ENCODE data around the gene CD99. TPM values are rescaled to one million over a fixed set of nuclear protein-coding genes. Genes with fewer than 3 reads are reported as not detected.
"Not testable (repeated sequence)": the region's sequence is repeated elsewhere in the genome, so short reads cannot be mapped to it uniquely, and the experiment has no call there.

The CD99 gene
- total RNA-seq, 4 donors from 2014 or later, result 167 to 213 (median 179) TPM

DNA sequence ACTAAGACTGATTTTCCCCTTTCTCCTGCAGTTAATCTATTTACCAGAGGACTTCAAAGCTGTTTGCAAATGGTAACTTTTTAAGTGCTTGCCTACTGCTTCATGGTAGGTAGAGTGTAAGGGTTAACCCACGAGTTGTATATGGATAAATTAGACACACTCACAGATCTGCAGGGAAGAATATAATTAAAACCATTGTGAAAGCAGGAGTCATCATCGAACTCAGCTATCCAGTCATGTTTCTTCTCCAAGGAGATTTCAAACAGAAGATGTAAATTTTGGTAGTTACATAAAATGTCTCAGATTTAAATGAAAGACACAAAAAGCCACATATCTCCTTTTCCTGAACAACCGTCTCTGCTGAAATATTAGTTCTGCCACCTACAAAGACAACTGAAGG is 60.2 kb downstream of the CD99 start:
- Histone ChIP-seq H3K36me3 (no peaks in the 10 kb centered on the region), H3K4me3 (replicated peaks in 1 of 3) (no peak overlapping the region), H3K9me3 (no peaks in the 10 kb centered on the region), H3K27ac (no peak overlapping the region), H3K4me1 (no peaks in the 10 kb centered on the region), H3K27me3 (no peaks in the 10 kb centered on the region)
- 59 to 66% methylated on average over 3 of the region's 3 CpGs for WGBS, 2 donors
- TF ChIP-seq, protein P1, sequence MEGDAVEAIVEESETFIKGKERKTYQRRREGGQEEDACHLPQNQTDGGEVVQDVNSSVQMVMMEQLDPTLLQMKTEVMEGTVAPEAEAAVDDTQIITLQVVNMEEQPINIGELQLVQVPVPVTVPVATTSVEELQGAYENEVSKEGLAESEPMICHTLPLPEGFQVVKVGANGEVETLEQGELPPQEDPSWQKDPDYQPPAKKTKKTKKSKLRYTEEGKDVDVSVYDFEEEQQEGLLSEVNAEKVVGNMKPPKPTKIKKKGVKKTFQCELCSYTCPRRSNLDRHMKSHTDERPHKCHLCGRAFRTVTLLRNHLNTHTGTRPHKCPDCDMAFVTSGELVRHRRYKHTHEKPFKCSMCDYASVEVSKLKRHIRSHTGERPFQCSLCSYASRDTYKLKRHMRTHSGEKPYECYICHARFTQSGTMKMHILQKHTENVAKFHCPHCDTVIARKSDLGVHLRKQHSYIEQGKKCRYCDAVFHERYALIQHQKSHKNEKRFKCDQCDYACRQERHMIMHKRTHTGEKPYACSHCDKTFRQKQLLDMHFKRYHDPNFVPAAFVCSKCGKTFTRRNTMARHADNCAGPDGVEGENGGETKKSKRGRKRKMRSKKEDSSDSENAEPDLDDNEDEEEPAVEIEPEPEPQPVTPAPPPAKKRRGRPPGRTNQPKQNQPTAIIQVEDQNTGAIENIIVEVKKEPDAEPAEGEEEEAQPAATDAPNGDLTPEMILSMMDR (IDR thresholded peaks at IDR 0.05), result no peak
- TF ChIP-seq POLR2A (IDR thresholded peaks at IDR 0.05), result no peak
- intact Hi-C loops (cut with DNase I), result no loop called here
- DNase-seq, result no peak

DNA sequence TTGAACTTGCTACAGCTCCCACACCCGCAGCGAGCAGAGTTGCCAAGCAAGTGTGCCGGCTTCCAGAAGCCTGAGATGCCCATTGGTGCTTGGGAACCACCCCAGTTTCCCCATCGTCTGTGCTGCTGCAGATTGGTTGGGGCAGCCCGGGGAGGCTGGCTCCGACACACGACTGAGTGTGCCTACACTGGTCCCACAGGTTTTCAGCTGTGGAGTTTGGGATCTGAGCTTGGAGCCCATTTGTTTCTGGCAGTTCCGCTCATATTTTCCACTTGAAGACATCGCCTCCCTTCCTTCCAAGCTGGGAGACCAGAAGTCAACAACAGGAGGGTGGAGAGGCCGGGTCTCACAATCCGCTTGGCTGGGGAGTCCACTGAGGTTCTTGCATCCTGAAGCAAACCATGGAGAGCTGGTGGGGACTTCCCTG is 60.8 kb downstream of the CD99 start, which contains the start of gene XG:
XG (plus strand) TSS at position 167 of the 427 bp plus-strand sequence; CDS start at position 402, 235 bp downstream.
- H3K27me3 ChIP-seq; H3K27ac ChIP-seq; H3K36me3 ChIP-seq; DNase-seq; intact Hi-C loops (cut with DNase I); H3K4me1 ChIP-seq; H3K9me3 ChIP-seq; H3K4me3 ChIP-seq (replicated peaks in 1 of 3): not testable (repeated sequence)
- WGBS, 2 donors, result 80 to 81% methylated on average over 5 to 11 of the region's 11 CpGs

DNA sequence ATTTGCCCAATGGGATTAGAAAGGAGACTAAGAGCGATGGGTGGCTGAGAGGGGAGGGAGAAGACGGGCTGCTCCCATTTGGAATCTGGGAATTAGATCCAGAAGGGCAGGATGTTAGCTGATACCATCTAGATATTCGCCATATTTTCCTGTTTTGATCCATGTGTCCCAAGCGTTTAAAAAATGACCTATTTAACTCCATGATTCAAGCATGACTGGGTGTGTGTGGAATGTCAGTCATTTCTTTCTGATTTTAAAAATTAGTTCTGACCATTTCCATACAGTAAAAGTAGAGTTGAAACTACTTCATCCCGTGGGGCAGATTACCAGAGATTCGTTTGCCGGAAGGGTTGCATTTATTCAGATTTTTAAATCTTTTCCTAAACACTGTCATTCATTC is 61.3 kb downstream of the CD99 start:
- WGBS, 2 donors, result 74 to 83% methylated on average over 7 of the region's 7 CpGs
- H3K4me3 ChIP-seq (replicated peaks in 1 of 3); intact Hi-C loops (cut with DNase I): not testable (repeated sequence)

DNA sequence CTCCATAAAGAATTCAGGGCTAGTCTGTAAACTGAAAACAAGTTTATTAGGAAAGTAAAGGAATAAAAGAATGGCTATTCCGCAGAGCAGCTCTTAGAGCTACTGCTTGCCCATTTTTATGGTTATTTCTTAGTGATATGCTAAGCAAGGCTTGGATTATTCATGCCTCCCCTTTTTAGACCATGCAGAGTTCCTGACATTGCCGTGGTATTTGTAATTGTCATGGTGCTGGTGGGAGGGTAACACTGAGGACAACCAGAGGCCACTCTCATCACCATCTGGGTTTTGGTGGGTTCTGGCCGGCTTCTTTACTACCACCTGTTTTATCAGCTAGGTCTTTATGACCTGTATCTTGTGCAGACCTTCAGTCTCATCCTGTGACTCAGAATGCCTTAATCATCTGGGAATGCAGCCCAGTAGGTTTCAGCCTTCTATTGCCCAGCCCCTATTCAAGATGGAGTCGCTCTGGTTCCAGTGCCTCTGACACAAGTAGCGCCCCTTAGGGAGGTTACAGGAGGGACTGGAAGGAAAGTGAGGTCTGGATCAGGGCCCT is 64.1 kb downstream of the CD99 start:
- intact Hi-C loops (cut with DNase I); H3K27me3 ChIP-seq; H3K4me3 ChIP-seq (replicated peaks in 1 of 3); H3K9me3 ChIP-seq; H3K36me3 ChIP-seq; DNase-seq; H3K27ac ChIP-seq; H3K4me1 ChIP-seq: not testable (repeated sequence)
- WGBS, 2 donors, result 78 to 81% methylated on average over 4 to 5 of the region's 5 CpGs

More for the DNA sequence above, 61.3 kb downstream of the CD99 start:
- not testable (repeated sequence) for H3K9me3 ChIP-seq, DNase-seq, H3K27me3 ChIP-seq, H3K27ac ChIP-seq, H3K36me3 ChIP-seq, H3K4me1 ChIP-seq

DNA sequence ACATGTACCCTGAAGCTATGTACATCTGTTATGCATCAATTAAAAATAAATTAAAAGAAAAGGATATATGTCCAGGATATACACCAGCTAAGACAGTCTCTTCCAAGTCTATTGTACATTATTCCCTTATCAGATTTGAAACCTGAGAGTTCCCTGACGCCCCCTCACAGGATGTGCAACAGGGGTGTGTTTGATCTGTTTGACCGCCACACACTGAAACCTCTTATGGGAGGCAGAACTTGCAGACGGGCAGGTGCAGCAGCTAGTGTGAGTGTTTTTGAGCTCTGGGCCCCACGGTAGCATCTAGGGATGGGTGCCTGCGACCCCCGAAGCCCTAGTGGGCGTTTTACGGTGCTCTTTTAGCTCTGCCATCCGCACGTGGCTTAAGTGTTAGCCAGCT is 65.5 kb downstream of the CD99 start:
- Histone ChIP-seq H3K27me3 (no peaks in the 10 kb centered on the region), H3K9me3 (no peaks in the 10 kb centered on the region), H3K27ac (no peak overlapping the region), H3K36me3 (no peaks in the 10 kb centered on the region), H3K4me3 (replicated peaks in 1 of 3) (no peak overlapping the region), H3K4me1 (no peaks in the 10 kb centered on the region)
- intact Hi-C loops (cut with DNase I), result no loop called here
- TF ChIP-seq POLR2A (IDR thresholded peaks at IDR 0.05), result no peak
- TF ChIP-seq, protein P1 (IDR thresholded peaks at IDR 0.05), result no peak
- no peak for DNase-seq
- WGBS, 2 donors, result 78 to 82% methylated on average over 10 of the region's 10 CpGs

DNA sequence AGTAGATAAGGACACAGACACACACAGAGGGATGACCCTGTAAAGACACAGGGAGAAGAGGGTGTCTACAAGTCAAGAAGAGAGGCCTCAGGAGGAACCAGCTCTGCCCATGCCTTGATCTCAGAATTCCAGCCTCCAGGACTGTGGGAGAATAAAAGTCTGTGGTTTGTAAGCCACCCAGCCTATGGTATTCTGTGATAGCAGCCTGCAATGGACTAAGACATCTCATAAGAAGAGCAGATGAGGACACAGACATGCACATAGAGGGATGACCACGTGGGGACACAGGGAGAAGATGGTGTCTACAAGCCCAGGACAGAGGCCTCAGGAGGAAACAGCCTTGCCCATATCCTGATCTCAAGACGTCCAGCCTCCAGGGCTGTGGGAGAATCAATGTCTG is 70.2 kb downstream of the CD99 start:
- DNase-seq, result no peak
- TF ChIP-seq, protein P1 (IDR thresholded peaks at IDR 0.05), result no peak
- no peak for TF ChIP-seq POLR2A (IDR thresholded peaks at IDR 0.05)
- 71 to 79% methylated on average over 2 of the region's 2 CpGs for WGBS, 2 donors
- H3K36me3 ChIP-seq, result no peaks in the 10 kb centered on the region
- intact Hi-C loops (cut with DNase I), result no loop called here
- H3K4me1 ChIP-seq, result no peaks in the 10 kb centered on the region
- no peak overlapping the region for H3K27ac ChIP-seq
- no peaks in the 10 kb centered on the region for H3K9me3 ChIP-seq
- H3K27me3 ChIP-seq, result no peaks in the 10 kb centered on the region
- H3K4me3 ChIP-seq (replicated peaks in 1 of 3), result no peak overlapping the region

DNA sequence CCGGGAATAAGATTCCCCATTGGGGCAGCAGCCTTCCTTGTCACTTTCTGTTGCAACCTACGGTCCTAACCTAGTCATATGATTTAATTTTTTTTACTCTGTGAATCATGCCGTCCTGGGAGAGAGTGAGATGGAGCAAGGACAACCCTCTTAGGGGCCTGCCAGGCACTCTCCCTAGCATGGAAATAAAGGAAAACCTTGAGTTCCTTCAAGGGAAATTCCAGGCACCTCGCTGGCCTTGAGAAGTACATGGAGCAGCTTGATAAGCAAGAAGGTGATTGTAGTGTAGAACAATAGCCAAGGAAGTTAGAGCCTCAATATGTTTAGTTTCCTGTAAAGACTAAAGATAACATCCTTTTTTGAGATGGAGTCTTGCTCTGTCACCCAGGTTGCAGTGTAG is 71.6 kb downstream of the CD99 start:
- intact Hi-C loops (cut with DNase I); DNase-seq; H3K9me3 ChIP-seq; H3K27ac ChIP-seq; H3K4me1 ChIP-seq; H3K36me3 ChIP-seq; H3K27me3 ChIP-seq; H3K4me3 ChIP-seq (replicated peaks in 1 of 3): not testable (repeated sequence)
- 74 to 76% methylated on average over 4 of the region's 4 CpGs for WGBS, 2 donors

DNA sequence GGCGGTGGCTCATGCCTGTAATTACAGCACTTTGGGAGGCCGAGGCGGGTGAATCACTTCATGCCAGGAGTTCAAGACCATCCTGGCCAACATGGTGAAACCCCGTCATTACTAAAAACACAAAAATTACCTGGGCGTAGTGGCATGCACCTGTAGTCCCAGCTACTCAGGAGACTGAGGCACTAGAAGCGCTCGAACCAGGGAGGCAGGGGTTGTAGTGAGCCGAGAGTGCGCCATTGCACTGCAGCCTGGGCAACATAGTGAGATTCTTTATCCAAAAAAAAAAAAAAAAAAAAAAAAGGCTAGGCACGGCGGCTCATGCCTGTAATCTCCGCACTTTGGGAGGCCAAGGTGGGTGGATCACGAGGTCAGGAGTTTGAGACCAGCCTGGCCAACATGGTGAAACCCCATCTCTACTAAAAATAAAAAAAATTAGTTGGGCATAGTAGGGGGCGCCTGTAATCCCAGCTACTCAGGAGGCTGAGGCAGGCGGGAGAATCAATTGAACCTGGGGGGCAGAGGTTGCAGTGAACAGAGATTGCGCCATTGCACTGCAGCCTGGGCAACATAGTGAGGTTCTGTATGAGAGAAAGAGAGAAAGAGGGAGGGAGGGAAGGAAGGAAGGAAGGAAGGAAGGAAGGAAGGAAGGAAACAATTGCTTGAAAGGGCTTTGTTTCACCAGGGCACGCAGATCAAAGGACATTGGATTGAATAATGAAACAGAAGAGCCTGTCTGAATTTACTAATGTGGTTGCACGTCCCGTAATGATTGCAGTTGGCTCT is 73.9 kb downstream of the CD99 start:
- H3K27me3 ChIP-seq; H3K4me1 ChIP-seq; H3K36me3 ChIP-seq; intact Hi-C loops (cut with DNase I); DNase-seq; H3K9me3 ChIP-seq; H3K4me3 ChIP-seq (replicated peaks in 1 of 3); H3K27ac ChIP-seq: not testable (repeated sequence)
- WGBS, 2 donors, result 86 to 90% methylated on average over 19 of the region's 19 CpGs
